ENCODE data around the gene MSGN1.

MSGN1 gene, protein sequence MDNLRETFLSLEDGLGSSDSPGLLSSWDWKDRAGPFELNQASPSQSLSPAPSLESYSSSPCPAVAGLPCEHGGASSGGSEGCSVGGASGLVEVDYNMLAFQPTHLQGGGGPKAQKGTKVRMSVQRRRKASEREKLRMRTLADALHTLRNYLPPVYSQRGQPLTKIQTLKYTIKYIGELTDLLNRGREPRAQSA

GRCh38 chr2:17816396-17817245, at the start of gene MSGN1:
Gene MSGN1 (plus strand): TSS chr2:17816460. CDS start chr2:17816519, 59 bp downstream.
- no peak for DNase-seq

DNA sequence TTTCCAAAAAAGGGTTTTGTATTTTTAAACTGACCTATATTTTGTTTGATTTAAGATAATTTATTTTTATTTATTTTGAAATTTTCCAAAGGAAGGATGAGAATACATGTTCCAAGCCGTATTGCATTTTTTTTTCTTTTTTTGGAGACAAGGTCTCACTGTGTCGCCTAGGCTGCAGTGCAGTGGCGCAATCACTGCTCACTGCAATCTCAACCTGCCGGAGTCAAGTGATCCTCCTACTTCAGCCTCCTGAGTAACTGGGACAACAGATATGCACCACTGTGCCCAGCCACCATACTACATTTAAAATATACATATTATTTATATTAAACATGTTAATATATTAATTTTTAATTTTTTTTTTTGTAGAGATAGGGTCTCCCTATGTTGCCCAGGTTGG, 47.4 kb upstream of the MSGN1 start:
- DNase-seq = no peak

DNA sequence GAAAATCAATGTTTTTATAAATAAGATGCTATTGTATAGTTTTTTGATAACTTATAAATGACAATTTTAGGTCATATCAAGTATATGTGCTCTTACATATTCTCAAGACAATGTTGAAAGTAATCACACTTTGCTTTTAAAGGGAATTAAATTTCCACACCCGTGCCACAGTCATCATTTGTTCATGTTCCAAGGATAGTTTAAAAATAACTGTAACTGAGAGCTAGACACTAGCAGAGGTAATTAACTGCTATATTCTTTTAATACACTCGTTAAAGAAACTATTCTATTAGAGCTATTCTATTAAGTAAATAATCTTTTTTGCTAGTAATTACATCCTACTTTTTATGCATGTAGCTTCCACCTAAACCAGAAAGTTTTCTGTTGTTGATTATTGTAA, 44.3 kb upstream of the MSGN1 start:
- no peak for DNase-seq

DNA sequence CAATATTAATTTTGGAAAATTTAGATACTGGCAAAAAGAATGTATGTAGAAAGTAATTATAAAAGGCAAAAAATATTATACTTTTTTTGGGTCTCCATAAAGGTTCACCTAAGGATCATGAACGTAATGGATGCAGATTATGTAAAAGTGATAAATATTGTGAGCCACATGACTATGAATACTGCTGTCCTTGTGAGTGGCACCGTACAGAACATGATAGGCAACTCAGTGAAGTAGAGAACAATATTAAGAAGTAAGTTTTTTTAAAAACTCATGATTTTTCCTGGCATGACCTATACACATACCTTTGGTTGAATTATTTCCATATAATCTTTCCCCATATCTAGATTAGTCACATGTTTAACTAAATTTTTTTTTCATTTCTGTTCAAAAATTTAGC, 43.7 kb upstream of the MSGN1 start:
- no peak for DNase-seq

DNA sequence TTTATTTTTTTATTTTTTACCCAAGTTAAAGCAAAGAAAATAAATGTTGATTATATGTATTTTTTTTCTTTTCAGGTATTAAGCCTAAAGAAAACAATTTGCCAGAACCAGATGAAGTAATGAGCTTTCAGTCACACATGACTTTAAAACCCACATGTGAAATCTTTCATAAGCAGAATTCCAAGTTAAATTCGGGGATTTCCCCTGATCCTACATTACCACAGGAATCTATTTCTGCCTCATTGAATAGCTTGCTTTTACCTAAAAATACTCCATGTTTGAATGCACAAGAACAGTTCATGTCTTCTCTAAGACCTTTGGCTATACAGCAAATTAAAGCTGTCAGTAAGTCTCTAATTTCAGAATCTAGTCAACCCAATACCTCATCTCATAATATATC, 35.7 kb upstream of the MSGN1 start:
- DNase-seq = no peak

DNA sequence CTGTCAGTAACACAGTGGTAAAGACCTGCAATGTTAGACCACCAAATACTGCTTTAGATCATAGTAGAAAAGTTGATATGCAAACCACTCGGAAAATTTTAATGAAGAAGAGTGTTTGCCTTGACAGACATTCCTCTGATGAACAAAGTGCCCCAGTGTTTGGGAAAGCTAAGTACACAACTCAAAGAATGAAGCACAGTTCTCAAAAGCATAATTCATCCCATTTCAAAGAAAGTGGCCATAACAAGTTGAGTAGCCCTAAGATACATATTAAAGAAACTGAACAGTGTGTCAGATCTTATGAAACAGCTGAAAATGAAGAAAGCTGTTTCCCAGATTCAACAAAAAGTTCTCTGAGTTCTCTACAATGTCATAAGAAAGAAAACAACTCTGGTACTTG, 34.8 kb upstream of the MSGN1 start:
- DNase-seq = no peak

DNA sequence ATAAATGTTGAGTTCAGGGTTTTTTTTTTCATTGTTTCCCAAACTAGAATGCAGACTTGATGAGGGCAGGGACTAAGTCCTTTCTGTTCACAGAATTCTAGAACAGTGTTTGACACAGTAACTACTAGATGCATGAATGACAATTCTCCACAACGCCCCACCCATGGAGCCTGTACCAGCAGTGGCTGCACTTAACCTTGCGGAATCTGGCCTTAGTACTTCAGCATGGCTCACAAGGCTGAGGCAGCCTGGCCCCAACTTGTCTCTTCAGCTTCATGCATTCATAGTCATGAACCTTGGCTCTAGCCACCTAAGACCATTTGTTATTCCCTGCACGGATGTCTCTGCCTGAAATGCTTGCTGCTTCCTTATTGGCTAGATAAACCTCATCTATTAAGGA, 29.5 kb upstream of the MSGN1 start:
- DNase-seq = no peak

GRCh38 chr2:17788773-17789172, 27.5 kb upstream of the MSGN1 start:
- DNase-seq = no peak

DNA sequence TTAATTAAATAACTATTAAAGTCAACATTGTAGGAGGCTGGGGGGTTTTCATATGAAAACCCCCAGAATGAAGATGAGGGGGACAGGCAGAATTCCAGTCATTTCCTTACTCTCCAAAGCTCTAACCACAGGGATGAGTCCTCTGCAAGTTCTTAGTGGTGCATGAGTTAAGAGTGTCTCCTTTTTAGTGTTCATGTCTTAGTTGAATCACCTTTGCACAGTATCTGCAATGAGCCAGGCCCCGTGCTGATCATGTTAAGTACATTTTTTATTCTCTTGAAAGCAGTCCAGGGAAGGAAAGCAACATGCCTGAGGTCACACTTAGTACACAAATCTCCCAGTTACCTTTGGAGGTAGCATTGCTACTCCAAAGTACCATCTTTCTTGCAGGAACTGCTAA, 25.7 kb upstream of the MSGN1 start:
- DNase-seq = no peak

DNA sequence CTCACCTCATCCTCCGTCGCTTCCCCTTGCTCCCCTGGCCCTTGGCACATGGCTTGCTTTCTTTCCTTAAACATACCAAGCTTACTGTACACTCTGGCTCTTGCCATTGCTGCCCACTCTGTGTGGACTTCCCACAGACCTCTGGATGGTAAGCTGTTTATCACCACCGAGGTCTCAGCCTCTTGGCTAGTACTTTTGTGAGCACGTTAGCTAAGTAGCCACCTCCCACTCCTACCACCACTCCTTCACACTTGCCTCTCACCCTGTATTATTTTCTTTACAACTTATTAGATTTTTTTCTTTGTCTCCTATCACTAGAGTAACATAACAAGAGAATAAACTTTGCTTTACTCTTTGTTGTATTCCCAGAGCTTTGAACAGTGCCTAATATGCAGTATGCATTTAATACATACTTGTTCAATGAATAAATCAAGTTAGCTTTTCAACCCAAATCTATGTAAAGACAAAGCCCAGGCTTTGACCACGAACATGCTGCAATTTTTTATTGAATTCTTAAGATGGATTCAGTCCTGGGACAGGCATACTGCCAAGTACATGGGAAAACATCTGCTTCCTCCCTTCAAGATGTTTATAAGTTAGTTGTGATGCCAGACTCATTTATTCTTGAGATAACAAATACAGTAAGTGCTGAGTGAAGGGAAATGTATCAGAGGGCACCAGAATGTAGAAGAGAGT, 25.0 kb upstream of the MSGN1 start:
- no peak for DNase-seq

DNA sequence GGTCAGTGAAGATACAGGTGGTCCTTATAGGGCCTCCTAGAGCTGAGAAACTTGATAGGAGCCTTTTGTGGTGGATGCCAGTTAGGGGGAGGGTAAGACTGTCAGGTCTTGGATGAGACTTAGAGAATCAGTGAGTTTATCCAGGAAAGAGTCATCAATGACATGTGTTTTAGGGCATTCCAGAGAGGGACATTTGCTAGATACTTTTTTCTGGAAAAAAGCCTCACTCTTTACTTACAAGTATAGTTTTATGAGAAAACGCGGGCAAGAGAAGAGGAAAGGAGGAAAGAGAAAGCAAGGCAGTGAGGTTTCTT, 24.5 kb upstream of the MSGN1 start:
- DNase-seq = no peak

DNA sequence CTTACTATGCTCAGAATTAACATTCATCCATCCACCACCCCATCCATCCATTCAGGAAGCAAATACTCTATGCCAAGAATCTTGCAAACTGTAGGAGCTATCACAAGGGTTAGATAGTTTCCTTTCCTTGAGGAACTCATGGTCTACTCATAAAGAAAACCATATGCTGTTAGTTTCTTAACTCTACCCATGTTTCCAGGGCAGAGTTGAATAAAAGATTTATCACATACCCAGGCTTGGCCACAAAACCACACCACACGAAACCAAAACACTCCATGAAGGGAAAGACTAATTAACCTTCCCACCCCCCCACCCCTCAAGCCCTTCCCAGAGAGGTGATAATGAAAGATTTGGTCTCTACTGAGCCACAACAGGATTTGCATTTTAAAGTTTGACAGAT, 23.7 kb upstream of the MSGN1 start:
- DNase-seq = no peak

DNA sequence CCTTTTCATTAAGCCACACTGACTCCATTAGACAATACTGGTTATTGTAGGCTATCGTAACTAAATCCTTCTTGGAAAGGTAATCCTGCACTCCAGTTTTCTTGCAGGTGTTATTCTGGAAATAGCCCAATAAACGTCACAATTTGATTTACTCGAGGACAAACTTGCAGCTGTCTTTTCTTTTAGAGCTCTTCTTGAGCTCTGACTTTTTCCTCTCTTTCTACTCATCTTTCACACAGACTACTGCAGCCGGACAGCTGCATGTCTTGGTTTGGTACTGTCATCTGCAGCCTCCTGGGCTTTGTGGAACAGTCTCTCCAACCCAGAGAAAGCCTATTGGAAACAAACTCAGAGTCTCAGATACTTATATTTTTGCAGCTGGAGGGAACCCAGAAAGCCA, 23.0 kb upstream of the MSGN1 start:
- no peak for DNase-seq

DNA sequence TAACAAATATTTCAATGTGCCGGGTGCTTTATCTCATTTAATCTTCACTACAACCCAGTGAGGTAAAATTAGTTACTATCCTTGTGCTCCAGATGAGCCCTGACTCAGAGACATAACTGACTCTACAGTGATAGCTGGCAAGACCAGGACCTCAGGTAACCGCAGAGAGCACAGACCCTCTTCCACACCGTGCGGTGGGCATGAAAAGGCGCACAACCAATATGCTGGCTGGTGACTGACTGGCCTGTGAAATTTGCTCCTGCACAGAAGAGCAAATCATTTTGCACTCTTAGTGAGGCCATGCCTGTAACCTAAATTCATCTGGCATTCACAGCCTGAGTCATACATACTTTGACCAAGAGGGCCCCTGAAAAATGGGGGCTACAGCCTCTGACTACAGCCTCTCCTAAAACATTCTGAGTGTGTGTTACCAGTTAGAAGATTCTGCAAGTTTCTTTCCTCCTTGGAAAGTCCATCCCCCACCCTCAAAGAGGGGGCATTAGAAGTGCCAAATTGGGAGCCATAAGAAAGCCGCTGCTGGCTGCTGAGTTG, 22.4 kb upstream of the MSGN1 start:
- no peak for DNase-seq

DNA sequence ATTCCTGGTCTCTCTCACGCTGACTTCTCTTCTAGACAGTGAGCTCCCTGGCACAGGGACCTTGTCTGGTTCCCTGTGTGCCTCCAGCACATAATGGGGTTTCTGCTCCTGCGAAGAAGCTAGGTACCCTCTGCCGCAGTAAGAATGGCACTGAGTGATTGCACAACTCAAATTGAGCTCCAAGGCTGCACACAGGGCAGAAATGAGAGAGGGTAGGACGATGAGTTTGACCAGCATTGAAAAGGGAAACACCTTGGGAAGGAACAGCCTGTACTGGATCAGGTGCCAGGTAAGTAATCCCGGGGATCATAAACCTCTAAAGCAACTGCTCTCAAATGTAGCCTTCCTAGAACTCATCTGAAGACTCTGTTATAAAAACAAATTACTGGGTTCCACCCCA, 21.0 kb upstream of the MSGN1 start:
- no peak for DNase-seq

- DNase-seq = no peak
Observed at GRCh38 chr2:17798338-17798737, 17.9 kb upstream of the MSGN1 start.

DNA sequence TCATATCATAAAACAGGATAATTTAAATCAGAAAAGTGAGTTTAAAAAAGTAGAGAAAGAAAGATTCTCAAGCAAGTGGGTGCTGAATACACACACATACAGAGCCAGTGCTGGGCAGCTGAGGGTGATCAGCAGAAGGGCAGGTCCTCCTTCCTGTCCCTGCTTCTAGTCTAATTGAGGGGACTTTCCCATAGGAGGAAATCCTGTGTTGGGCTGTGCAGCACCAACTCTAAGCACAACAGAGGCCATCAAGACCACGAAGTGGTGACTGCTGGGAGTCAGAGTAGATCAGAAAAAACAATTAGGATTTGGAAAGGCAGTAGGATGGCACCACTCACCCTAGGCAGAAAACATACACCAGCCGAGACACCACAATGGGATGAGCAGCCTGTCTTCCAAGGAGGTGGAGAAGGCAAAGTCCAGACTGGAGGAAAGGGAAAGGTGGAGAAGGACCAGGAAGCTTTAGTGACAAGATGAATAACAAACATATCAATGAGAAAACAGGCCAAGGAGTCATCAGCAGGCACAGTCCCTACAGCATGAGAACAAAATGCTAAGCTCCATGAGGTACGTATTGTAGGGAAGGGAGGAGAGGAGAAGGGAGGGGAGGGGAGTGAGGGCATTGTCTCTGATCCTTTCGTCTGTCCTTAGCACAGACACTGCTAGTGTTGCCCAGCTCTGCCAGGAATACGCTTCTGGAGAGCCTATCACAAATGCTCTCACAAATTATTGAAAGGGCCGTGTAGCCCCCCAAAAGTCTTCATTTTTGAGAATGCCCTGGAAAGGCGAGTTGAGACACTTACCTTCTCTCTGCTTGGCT, 16.7 kb upstream of the MSGN1 start:
- no peak for DNase-seq

- no peak for DNase-seq
Observed at GRCh38 chr2:17800219-17800618, 16.0 kb upstream of the MSGN1 start.

DNA sequence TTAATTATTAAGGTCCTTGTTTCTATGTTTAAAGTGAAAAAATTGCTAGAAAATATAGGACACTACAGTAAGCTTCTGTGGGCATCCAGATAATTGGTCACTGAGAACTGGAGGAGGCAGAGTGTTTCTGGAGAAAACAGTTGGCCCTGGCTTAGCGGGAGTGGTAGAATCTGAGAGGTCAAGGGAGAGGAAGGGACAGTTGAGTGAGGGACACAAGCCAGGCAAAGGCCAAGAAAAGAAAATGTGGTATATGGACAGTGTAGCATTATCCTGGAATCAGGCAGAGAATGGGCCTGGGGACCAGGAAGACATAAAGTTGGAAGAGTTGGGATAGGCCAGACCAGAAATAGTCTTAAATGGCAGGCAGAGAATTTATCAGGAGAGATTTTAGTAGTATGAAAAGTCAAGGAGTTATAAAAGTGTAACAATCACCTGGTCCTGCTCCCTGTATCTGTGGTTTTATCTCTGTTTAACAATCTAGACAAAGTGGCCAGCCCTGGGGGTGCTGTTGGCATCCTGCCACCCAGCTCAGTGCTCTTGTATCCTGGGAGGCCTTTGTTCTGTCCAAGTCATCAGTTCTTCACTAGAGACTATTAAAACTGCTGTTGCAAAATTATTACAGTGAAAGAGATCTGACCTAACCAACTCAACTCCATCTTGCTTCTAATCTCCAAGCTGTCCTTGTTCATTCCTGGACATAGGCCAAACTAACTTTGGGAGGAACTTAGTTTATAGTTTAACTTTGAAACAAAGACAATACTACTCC, 15.4 kb upstream of the MSGN1 start:
- no peak for DNase-seq

GRCh38 chr2:17803497-17803896, 12.8 kb upstream of the MSGN1 start:
- no peak for DNase-seq

DNA sequence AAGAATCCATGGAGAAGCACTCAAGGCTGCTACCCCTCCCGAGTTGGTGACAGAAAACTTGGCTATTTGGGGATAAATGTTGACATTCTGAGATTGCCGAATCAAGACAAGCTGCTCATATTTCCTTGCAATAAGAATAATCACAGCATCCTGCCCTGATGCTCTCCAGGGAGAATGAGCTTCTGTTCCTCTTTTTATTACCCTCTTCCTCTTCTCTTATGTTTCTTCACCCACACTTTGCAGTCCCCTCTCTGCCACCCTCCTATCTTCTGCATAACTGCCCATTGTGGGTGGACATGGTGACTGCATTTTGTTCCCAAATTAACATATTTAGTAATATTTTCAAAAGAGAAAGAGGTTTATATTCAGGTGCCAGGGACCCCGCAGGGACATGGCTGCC, 11.9 kb upstream of the MSGN1 start:
- DNase-seq = no peak

DNA sequence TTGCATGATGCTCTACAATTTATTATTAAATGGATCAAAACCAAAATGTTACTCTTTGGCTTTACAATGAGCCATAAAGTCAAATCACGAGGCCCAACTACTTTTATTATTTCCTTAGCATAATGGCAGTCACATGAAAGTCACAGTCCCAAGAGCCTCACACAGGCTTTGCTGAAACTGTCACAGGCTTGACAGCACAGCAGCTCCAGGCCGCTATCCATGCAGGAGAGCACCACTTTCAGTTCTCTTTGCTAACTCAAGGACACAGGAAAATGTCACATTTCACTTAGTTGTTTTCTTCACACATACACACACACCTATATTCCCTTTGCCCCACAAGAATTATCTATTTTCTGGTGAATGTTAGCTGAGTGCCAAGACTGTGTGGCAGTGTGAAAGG, 11.1 kb upstream of the MSGN1 start:
- DNase-seq = no peak
